ENCODE data around the gene SPTBN1.

DNA sequence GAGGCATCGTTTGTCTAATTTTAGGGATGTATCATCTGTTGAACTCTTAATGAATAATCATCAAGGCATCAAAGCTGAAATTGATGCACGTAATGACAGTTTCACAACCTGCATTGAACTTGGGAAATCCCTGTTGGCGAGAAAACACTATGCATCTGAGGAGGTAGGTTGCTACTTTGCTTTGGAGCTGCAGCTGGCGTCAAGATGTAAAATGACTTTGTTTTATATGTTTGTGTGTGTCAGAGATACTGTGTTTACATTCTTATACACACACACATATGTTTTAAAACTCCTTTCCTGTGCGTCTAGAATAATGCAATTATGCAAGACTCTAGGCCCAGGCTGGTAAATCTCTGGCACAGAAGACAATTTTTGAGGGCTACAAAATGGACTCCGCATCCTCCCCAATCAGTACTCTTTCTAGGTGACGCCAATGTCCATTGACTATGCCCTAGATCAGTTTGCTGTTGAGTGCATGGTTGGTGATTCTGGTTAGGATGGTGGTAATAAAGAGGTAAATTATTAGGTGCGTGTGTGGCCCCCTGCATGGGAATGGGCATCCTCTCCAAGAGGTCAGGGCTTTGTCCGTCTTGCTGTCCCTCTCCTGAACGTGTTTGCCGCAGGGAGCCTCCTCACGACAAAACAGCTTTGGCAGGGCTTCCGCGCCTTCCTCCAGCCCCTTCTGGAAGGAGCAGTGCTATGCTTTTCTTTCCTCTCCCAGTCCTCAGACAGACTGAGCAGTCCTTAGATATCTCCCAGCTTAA lies 199.1 kb downstream of the SPTBN1 start:
- TF ChIP-seq NR2C2 (CRISPR knock-in tag; IDR thresholded peaks at IDR 0.05; ENCODE audit: borderline replicate concordance) (no peak), ATM (IDR thresholded peaks at IDR 0.05; ENCODE audit: borderline replicate concordance) (no peak), CEBPG (CRISPR knock-in tag; IDR thresholded peaks at IDR 0.05) (no peak), SMYD3 (CRISPR knock-in tag; IDR thresholded peaks at IDR 0.05) (no peak), SIN3B (IDR thresholded peaks at IDR 0.05; ENCODE audit: low read length) (no peak), EZH2 (conservative IDR thresholded peaks at IDR 0.05; ENCODE audit: low read depth, low read length) (no peak)
- TF ChIP-seq, protein P1, sequence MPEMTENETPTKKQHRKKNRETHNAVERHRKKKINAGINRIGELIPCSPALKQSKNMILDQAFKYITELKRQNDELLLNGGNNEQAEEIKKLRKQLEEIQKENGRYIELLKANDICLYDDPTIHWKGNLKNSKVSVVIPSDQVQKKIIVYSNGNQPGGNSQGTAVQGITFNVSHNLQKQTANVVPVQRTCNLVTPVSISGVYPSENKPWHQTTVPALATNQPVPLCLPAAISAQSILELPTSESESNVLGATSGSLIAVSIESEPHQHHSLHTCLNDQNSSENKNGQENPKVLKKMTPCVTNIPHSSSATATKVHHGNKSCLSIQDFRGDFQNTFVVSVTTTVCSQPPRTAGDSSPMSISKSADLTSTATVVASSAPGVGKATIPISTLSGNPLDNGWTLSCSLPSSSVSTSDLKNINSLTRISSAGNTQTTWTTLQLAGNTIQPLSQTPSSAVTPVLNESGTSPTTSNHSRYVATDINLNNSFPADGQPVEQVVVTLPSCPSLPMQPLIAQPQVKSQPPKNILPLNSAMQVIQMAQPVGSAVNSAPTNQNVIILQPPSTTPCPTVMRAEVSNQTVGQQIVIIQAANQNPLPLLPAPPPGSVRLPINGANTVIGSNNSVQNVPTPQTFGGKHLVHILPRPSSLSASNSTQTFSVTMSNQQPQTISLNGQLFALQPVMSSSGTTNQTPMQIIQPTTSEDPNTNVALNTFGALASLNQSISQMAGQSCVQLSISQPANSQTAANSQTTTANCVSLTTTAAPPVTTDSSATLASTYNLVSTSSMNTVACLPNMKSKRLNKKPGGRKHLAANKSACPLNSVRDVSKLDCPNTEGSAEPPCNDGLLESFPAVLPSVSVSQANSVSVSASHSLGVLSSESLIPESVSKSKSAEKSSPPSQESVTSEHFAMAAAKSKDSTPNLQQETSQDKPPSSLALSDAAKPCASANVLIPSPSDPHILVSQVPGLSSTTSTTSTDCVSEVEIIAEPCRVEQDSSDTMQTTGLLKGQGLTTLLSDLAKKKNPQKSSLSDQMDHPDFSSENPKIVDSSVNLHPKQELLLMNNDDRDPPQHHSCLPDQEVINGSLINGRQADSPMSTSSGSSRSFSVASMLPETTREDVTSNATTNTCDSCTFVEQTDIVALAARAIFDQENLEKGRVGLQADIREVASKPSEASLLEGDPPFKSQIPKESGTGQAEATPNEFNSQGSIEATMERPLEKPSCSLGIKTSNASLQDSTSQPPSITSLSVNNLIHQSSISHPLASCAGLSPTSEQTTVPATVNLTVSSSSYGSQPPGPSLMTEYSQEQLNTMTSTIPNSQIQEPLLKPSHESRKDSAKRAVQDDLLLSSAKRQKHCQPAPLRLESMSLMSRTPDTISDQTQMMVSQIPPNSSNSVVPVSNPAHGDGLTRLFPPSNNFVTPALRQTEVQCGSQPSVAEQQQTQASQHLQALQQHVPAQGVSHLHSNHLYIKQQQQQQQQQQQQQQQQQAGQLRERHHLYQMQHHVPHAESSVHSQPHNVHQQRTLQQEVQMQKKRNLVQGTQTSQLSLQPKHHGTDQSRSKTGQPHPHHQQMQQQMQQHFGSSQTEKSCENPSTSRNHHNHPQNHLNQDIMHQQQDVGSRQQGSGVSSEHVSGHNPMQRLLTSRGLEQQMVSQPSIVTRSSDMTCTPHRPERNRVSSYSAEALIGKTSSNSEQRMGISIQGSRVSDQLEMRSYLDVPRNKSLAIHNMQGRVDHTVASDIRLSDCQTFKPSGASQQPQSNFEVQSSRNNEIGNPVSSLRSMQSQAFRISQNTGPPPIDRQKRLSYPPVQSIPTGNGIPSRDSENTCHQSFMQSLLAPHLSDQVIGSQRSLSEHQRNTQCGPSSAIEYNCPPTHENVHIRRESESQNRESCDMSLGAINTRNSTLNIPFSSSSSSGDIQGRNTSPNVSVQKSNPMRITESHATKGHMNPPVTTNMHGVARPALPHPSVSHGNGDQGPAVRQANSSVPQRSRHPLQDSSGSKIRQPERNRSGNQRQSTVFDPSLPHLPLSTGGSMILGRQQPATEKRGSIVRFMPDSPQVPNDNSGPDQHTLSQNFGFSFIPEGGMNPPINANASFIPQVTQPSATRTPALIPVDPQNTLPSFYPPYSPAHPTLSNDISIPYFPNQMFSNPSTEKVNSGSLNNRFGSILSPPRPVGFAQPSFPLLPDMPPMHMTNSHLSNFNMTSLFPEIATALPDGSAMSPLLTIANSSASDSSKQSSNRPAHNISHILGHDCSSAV (CRISPR knock-in tag; IDR thresholded peaks at IDR 0.05; ENCODE audit: borderline replicate concordance), result no peak
- TF ChIP-seq, protein P2, sequence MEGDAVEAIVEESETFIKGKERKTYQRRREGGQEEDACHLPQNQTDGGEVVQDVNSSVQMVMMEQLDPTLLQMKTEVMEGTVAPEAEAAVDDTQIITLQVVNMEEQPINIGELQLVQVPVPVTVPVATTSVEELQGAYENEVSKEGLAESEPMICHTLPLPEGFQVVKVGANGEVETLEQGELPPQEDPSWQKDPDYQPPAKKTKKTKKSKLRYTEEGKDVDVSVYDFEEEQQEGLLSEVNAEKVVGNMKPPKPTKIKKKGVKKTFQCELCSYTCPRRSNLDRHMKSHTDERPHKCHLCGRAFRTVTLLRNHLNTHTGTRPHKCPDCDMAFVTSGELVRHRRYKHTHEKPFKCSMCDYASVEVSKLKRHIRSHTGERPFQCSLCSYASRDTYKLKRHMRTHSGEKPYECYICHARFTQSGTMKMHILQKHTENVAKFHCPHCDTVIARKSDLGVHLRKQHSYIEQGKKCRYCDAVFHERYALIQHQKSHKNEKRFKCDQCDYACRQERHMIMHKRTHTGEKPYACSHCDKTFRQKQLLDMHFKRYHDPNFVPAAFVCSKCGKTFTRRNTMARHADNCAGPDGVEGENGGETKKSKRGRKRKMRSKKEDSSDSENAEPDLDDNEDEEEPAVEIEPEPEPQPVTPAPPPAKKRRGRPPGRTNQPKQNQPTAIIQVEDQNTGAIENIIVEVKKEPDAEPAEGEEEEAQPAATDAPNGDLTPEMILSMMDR (CRISPR knock-in tag; IDR thresholded peaks at IDR 0.05), result no peak
- TF ChIP-seq, protein P3, sequence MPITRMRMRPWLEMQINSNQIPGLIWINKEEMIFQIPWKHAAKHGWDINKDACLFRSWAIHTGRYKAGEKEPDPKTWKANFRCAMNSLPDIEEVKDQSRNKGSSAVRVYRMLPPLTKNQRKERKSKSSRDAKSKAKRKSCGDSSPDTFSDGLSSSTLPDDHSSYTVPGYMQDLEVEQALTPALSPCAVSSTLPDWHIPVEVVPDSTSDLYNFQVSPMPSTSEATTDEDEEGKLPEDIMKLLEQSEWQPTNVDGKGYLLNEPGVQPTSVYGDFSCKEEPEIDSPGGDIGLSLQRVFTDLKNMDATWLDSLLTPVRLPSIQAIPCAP (CRISPR knock-in tag; IDR thresholded peaks at IDR 0.05; ENCODE audit: low read depth), result no peak
- TF ChIP-seq, protein P4, sequence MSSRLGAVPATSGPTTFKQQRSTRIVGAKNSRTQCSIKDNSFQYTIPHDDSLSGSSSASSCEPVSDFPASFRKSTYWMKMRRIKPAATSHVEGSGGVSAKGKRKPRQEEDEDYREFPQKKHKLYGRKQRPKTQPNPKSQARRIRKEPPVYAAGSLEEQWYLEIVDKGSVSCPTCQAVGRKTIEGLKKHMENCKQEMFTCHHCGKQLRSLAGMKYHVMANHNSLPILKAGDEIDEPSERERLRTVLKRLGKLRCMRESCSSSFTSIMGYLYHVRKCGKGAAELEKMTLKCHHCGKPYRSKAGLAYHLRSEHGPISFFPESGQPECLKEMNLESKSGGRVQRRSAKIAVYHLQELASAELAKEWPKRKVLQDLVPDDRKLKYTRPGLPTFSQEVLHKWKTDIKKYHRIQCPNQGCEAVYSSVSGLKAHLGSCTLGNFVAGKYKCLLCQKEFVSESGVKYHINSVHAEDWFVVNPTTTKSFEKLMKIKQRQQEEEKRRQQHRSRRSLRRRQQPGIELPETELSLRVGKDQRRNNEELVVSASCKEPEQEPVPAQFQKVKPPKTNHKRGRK (CRISPR knock-in tag; IDR thresholded peaks at IDR 0.05), result no peak
